Medulla oblongata (tissue), 1 donor: ENCODE measurements around the gene ZAR1.
A peak's percentile ranks its signal among the peaks of the same experiment; 100 is the strongest.

ENCODE experiments used
- DNase-seq: peaks from one replicate; pipeline ENCODE4 v3.0.0-alpha.2; 2015; ENCODE audit errors: extremely low spot score

The ZAR1 gene

GRCh38 chr4:48490680-48491513, 845 bp downstream of the ZAR1 start:
- no peak for DNase-seq

- DNase-seq: no peak
These were observed 1.6 kb downstream of the ZAR1 start for GRCh38 chr4:48491514-48492176.

- no peak for DNase-seq
These were observed 3.5 kb downstream of the ZAR1 start for GRCh38 chr4:48493452-48494100.

- no peak for DNase-seq
These were observed 5.9 kb downstream of the ZAR1 start for GRCh38 chr4:48495941-48496340.

GRCh38 chr4:48498895-48499294, 8.8 kb downstream of the ZAR1 start:
- no peak for DNase-seq

- DNase-seq: no peak
These were observed 9.6 kb downstream of the ZAR1 start for GRCh38 chr4:48499551-48500066.

- DNase-seq: no peak
These were observed 13.4 kb downstream of the ZAR1 start for GRCh38 chr4:48503233-48504025.

- no peak for DNase-seq
These were observed 13.9 kb downstream of the ZAR1 start for GRCh38 chr4:48504026-48504330.

GRCh38 chr4:48504352-48504751, 14.3 kb downstream of the ZAR1 start:
- no peak for DNase-seq

- DNase-seq: no peak
These were observed 16.7 kb downstream of the ZAR1 start for GRCh38 chr4:48506716-48507115.

- DNase-seq: peak; percentile 68
These were observed 19.5 kb downstream of the ZAR1 start for GRCh38 chr4:48509543-48509942.

- no peak for DNase-seq
These were observed 28.1 kb downstream of the ZAR1 start for GRCh38 chr4:48518143-48518542.

- DNase-seq: no peak
These were observed 36.4 kb downstream of the ZAR1 start for GRCh38 chr4:48526406-48526805.

- DNase-seq: no peak
These were observed 48.3 kb downstream of the ZAR1 start for GRCh38 chr4:48538358-48538757.

GRCh38 chr4:48539597-48539996, 49.5 kb downstream of the ZAR1 start:
- no peak for DNase-seq

- no peak for DNase-seq
These were observed 52.8 kb downstream of the ZAR1 start for GRCh38 chr4:48542888-48543287.

GRCh38 chr4:48543796-48544195, 53.7 kb downstream of the ZAR1 start:
- no peak for DNase-seq
